Activated naive CD4-positive, alpha-beta T cell treated with anti-CD3 and anti-CD28 coated beads, Interleukin-2, amount 50 U/mL, for 72 hours (primary cell): ENCODE measurements around the gene WDR17. TPM values are rescaled to one million over a fixed set of nuclear protein-coding genes. Genes with fewer than 3 reads are reported as not detected.
"Not testable (repeated sequence)": the region's sequence is repeated elsewhere in the genome, so short reads cannot be mapped to it uniquely, and the experiment has no call there.

Experiments used
- ATAC-seq, 2 donors: fragments of 150-1000 bp; cut with Tn5 transposase; 2 replicates each; pipeline ENCODE4 v1.10.0; 2021; ENCODE audit warnings: mild to moderate bottlenecking in 2 of 2, moderate library complexity in 2 of 2
- DNase-seq, 2 donors: peaks; one replicate each; pipeline ENCODE4 v3.0.0; 2021 to 2022; ENCODE audit warnings: low spot score in 2 of 2
- H3K27ac Mint-ChIP-seq, 2 donors: one replicate each; pipeline ENCODE4 v1.8.0; 2022; ENCODE audit warnings: mild to moderate bottlenecking in 2 of 2, mixed read lengths in 2 of 2
- H3K36me3 Mint-ChIP-seq, 2 donors: one replicate each; pipeline ENCODE4 v1.8.0; 2022; ENCODE audit warnings: mixed read lengths in 2 of 2
- H3K9me3 Mint-ChIP-seq, 2 donors: one replicate each; pipeline ENCODE4 v1.8.0; 2022; ENCODE audit warnings: mixed read lengths in 2 of 2
- total RNA-seq, 2 donors: library from RNA; stranded (reverse); gene quantifications; one replicate each; pipeline ENCODE4 v1.2.3, GENCODE V29; 2022

The WDR17 gene
- total RNA-seq, 2 donors from 2014 or later = 1.3 to 2.5 TPM

- no peak for ATAC-seq
These were observed 143.9 kb downstream of the WDR17 start for GRCh38 chr4:176209535-176209934.

GRCh38 chr4:176210101-176210500, 144.5 kb downstream of the WDR17 start:
- no peak for DNase-seq
- no peak for ATAC-seq
- Mint-ChIP-seq H3K36me3 (no peaks in the 10 kb centered on the region), H3K9me3 (peaks cover 0 to 5% of the 10 kb centered on the region in 2 donors), H3K27ac (no peak overlapping the region)

More at GRCh38 chr4:176209535-176209934, 143.9 kb downstream of the WDR17 start:
- peaks cover 0 to 5% of the 10 kb centered on the region in 2 donors for H3K9me3 Mint-ChIP-seq
- no peak overlapping the region for H3K27ac Mint-ChIP-seq
- DNase-seq = no peak
- no peaks in the 10 kb centered on the region for H3K36me3 Mint-ChIP-seq

- DNase-seq (no peak), ATAC-seq (no peak)
- Mint-ChIP-seq H3K9me3 (peaks cover 0 to 5% of the 10 kb centered on the region in 2 donors), H3K27ac (no peak overlapping the region), H3K36me3 (no peaks in the 10 kb centered on the region)
These were observed 145.1 kb downstream of the WDR17 start for GRCh38 chr4:176210579-176211296.

GRCh38 chr4:176212351-176212750, 146.7 kb downstream of the WDR17 start:
- H3K9me3 Mint-ChIP-seq, H3K27ac Mint-ChIP-seq, DNase-seq, ATAC-seq, H3K36me3 Mint-ChIP-seq: not testable (repeated sequence)

- ATAC-seq (peak in 1 of 2 donors; percentile 32), DNase-seq (no peak)
- Mint-ChIP-seq H3K9me3 (peaks cover 0 to 2% of the 10 kb centered on the region in 2 donors), H3K36me3 (no peaks in the 10 kb centered on the region), H3K27ac (no peak overlapping the region)
These were observed 151.9 kb downstream of the WDR17 start for GRCh38 chr4:176217510-176217909.

- Mint-ChIP-seq H3K9me3 (no peaks in the 10 kb centered on the region), H3K27ac (no peak overlapping the region), H3K36me3 (no peaks in the 10 kb centered on the region)
- no peak for ATAC-seq
- DNase-seq = no peak
These were observed 156.5 kb downstream of the WDR17 start for GRCh38 chr4:176222149-176222548.

- ATAC-seq (no peak), DNase-seq (no peak)
- no peaks in the 10 kb centered on the region for H3K9me3 Mint-ChIP-seq
- H3K36me3 Mint-ChIP-seq = no peaks in the 10 kb centered on the region
- H3K27ac Mint-ChIP-seq = no peak overlapping the region
These were observed 157.9 kb downstream of the WDR17 start for GRCh38 chr4:176223561-176223960.

GRCh38 chr4:176226736-176227135, 161.1 kb downstream of the WDR17 start:
- Mint-ChIP-seq H3K9me3 (no peaks in the 10 kb centered on the region), H3K27ac (no peak overlapping the region), H3K36me3 (no peaks in the 10 kb centered on the region)
- no peak for ATAC-seq
- DNase-seq = no peak

GRCh38 chr4:176229645-176230044, 164.0 kb downstream of the WDR17 start:
- ATAC-seq (no peak), DNase-seq (no peak)
- no peaks in the 10 kb centered on the region for H3K9me3 Mint-ChIP-seq
- H3K36me3 Mint-ChIP-seq = no peaks in the 10 kb centered on the region
- no peak overlapping the region for H3K27ac Mint-ChIP-seq

Other genes with a start within 250 kb of the WDR17 start
- gene SPATA4, start 129.7 kb downstream of the WDR17 start, total RNA-seq = under 1 TPM in 1 of 2 donors, not detected in 1; 0.16 TPM
- gene ASB5, start 203.4 kb downstream of the WDR17 start, total RNA-seq = not detected